Neural cell (in vitro differentiated cells): ENCODE data around the gene CDT1. TPM values are rescaled to one million over a fixed set of nuclear protein-coding genes. Genes with fewer than 3 reads are reported as not detected.

ENCODE experiments used
- H2AFZ ChIP-seq: fragments of 200-600, 300-800 bp; sonication (generic), shearing (Covaris generic); 2 replicates; pipeline ENCODE4 v1.6.0; 2014; ENCODE audit warnings: low read depth, mild to moderate bottlenecking, antibody characterized with exemption, low read length, moderate library complexity
- H3F3A ChIP-seq: fragments of 200-600 bp; shearing (Covaris generic); 2 replicates; pipeline ENCODE4 v1.6.1; 2016; ENCODE audit warnings: mild to moderate bottlenecking, moderate library complexity, mixed read lengths, antibody characterized with exemption, low read length; ENCODE audit not compliant: insufficient read depth, poor library complexity, severe bottlenecking
- H3K27ac ChIP-seq: fragments of 200-600, 300-800 bp; sonication (generic), shearing (Covaris generic); 2 replicates; pipeline ENCODE4 v1.5.1; 2014; ENCODE audit warnings: mild to moderate bottlenecking, low read length, moderate library complexity
- H3K27me3 ChIP-seq: fragments of 300-800, 200-600 bp; sonication (generic), shearing (Covaris generic); 2 replicates; pipeline ENCODE4 v1.6.0; 2014; ENCODE audit warnings: mild to moderate bottlenecking, low read depth, low read length, moderate library complexity; ENCODE audit not compliant: insufficient read depth
- H3K36me3 ChIP-seq: fragments of 300-800, 200-600 bp; sonication (generic), shearing (Covaris generic); 2 replicates; pipeline ENCODE4 v1.5.1; 2014; ENCODE audit warnings: mild to moderate bottlenecking, antibody characterized with exemption, low read length, moderate library complexity; ENCODE audit not compliant: insufficient read depth
- H3K4me2 ChIP-seq: fragments of 300-800, 200-600 bp; sonication (generic), shearing (Covaris generic); 2 replicates; pipeline ENCODE4 v1.6.0; 2014; ENCODE audit warnings: mild to moderate bottlenecking, low read length
- H3K4me3 ChIP-seq: fragments of 300-800, 200-600 bp; sonication (generic), shearing (Covaris generic); 2 replicates; pipeline ENCODE4 v1.5.1; 2014; ENCODE audit warnings: mild to moderate bottlenecking, low read length, moderate library complexity
- H3K79me2 ChIP-seq: fragments of 200-600 bp; shearing (Covaris generic); replicated peaks from 2 replicates; pipeline ENCODE4 v1.6.0; 2014; ENCODE audit warnings: mild to moderate bottlenecking, low read length, moderate library complexity; ENCODE audit not compliant: insufficient read depth
- H3K9ac ChIP-seq: fragments of 300-800, 200-600 bp; sonication (generic), shearing (Covaris generic); 2 replicates; pipeline ENCODE4 v1.6.1; 2016; ENCODE audit warnings: mild to moderate bottlenecking, low read length, mixed read lengths
- H3K9me2 ChIP-seq: fragments of 200-600 bp; shearing (Covaris generic); 2 replicates; pipeline ENCODE4 v1.6.1; 2016; ENCODE audit warnings: mild to moderate bottlenecking, low read length, mixed read lengths; ENCODE audit not compliant: insufficient read depth
- H3K9me3 ChIP-seq: fragments of 200-600, 300-800 bp; sonication (generic), shearing (Covaris generic); 2 replicates; pipeline ENCODE4 v1.6.1; 2016; ENCODE audit warnings: mild to moderate bottlenecking, mixed run types, low read length, moderate library complexity, mixed read lengths
- H4K20me1 ChIP-seq: fragments of 200-600 bp; shearing (Covaris generic); 2 replicates; pipeline ENCODE4 v1.6.1; 2016; ENCODE audit warnings: mild to moderate bottlenecking, mixed run types; ENCODE audit not compliant: insufficient read depth
- CTCF ChIP-seq: fragments of 450-650 bp; IDR thresholded peaks from 2 replicates; pipeline ENCODE4 v1.5.1; 2014; ENCODE audit warnings: antibody characterized with exemption, mild to moderate bottlenecking, moderate library complexity; ENCODE audit not compliant: poor library complexity, severe bottlenecking
- EP300 ChIP-seq: fragments of 450-650 bp; conservative IDR thresholded peaks from 2 replicates; pipeline ENCODE4 v1.6.1; 2014; ENCODE audit warnings: antibody characterized with exemption, mild to moderate bottlenecking, moderate library complexity; ENCODE audit not compliant: poor library complexity, severe bottlenecking
- EZH2 ChIP-seq: fragments of 200-600, 300-800 bp; shearing (Covaris generic), sonication (generic); IDR thresholded peaks from 2 replicates; pipeline ENCODE4 v1.6.1; 2014; ENCODE audit warnings: antibody characterized with exemption, low read length, borderline replicate concordance, mild to moderate bottlenecking; ENCODE audit not compliant: insufficient read depth, poor library complexity, severe bottlenecking
- MXI1 ChIP-seq: fragments of 450-650 bp; conservative IDR thresholded peaks from 2 replicates; pipeline ENCODE4 v1.6.1; 2014; ENCODE audit warnings: antibody characterized with exemption, mild to moderate bottlenecking; ENCODE audit not compliant: poor library complexity, severe bottlenecking
- POLR2AphosphoS5 ChIP-seq: IDR thresholded peaks from 2 replicates; pipeline ENCODE4 v1.6.1; 2012
- RAD21 ChIP-seq: fragments of 450-650 bp; conservative IDR thresholded peaks from 2 replicates; pipeline ENCODE4 v1.6.1; 2014; ENCODE audit warnings: antibody characterized with exemption, mild to moderate bottlenecking, moderate library complexity
- REST ChIP-seq: IDR thresholded peaks from 2 replicates; pipeline ENCODE4 v1.6.1; 2012; ENCODE audit warnings: borderline replicate concordance
- SMC3 ChIP-seq: fragments of 450-650 bp; conservative IDR thresholded peaks from 2 replicates; pipeline ENCODE4 v1.6.1; 2014; ENCODE audit warnings: antibody characterized with exemption, mild to moderate bottlenecking, moderate library complexity; ENCODE audit not compliant: poor library complexity
- TAF1 ChIP-seq: IDR thresholded peaks from 2 replicates; pipeline ENCODE4 v1.6.1; 2012; ENCODE audit warnings: low read depth
- polyA plus RNA-seq: library from polyadenylated mRNA; depleted of rRNA; stranded (reverse); fragments of >200 nt; gene quantifications from 2 replicates; pipeline ENCODE4 v1.2.3, GENCODE V29; 2014

CDT1 gene
- polyA plus RNA-seq, 1 donor from 2014 or later: 1.0 TPM

DNA sequence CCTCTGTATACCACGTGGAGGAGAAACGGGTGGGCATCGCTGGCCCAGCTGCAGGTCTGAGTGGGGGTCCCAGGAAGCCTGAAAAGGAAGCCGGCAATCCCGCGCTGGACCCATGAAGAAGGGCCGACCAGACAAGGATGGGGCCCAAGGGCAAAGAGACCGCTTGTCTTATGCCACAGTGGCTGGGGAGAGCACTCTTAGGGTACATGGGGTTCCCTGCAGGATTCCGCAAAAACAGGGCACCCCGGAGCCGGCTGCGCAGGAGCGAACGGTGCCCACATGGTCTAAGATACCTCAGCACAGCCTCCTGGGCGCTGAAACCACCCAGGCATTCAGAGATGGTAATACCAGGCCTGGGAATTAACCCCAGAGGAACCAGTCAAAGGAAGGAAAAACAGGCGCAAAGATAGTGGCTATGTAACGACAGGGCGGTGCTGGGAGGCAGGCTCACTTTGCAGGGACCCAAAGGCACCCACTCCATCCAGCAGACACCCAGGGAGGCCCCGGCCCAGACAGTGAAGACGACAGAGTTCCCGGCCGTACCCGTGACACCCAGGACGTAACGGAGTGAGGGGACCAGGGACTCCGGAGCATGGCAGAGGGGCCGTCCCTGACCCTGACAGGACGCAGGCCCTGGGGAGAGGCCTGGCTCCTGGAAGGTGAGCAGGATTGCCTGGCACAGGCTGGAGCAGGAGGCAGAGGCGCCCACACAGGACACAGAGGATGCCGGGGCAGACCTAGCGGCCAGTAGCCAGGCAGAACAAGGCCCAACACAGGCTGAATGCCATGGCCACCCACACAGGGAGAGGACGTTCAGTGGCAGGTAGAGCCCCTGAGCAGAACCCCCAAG lies 28.8 kb upstream of the CDT1 start:
- TF ChIP-seq RAD21 (no peak), REST (no peak), CTCF (no peak), EZH2 (no peak), EP300 (no peak), TAF1 (no peak), SMC3 (no peak), MXI1 (no peak), POLR2AphosphoS5 (no peak)
- H3K4me2 ChIP-seq: no peak overlapping the region
- no peaks in the 10 kb centered on the region for H4K20me1 ChIP-seq

DNA sequence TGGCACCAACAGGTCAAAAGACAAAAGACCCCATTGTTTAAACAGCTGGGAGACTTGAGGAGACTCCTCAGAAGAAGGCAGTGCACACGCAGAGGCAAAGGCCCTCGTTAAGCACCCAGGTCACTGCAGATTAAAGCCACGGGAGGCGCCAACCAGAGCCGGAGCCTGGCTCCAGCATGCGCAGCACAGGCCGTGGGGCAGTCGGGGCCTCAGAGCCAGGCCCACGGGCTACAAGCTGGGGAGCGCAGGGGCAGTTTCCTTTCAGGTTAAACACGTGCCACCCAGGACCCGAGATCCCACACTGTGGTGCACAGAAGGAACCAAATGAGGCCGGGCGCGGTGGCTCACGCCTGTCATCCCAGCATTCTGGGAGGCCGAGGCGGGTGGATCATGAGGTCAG lies 27.8 kb upstream of the CDT1 start:
- no peaks in the 10 kb centered on the region for H4K20me1 ChIP-seq
- H3K9ac ChIP-seq: no peak overlapping the region
- no peak overlapping the region for H3K4me2 ChIP-seq
- H3K27me3 ChIP-seq: no peaks in the 10 kb centered on the region
- no peaks in the 10 kb centered on the region for H3K79me2 ChIP-seq
- H2AFZ ChIP-seq: no peak overlapping the region
- no peak for TF ChIP-seq REST
- no peak for TF ChIP-seq CTCF
- TF ChIP-seq MXI1: no peak
- no peak for TF ChIP-seq TAF1
- TF ChIP-seq SMC3: no peak
- TF ChIP-seq EP300: no peak
- no peak for TF ChIP-seq POLR2AphosphoS5
- no peaks in the 10 kb centered on the region for H3K9me3 ChIP-seq
- H3F3A ChIP-seq: no peaks in the 10 kb centered on the region
- no peaks in the 10 kb centered on the region for H3K36me3 ChIP-seq
- H3K4me3 ChIP-seq: no peak overlapping the region
- H3K9me2 ChIP-seq: no peaks in the 10 kb centered on the region
- H3K27ac ChIP-seq: no peak overlapping the region

More for the DNA sequence above, 28.8 kb upstream of the CDT1 start:
- H2AFZ ChIP-seq: no peak overlapping the region
- H3F3A ChIP-seq: no peaks in the 10 kb centered on the region
- no peaks in the 10 kb centered on the region for H3K9me2 ChIP-seq
- H3K4me3 ChIP-seq: no peak overlapping the region
- no peak overlapping the region for H3K9ac ChIP-seq
- no peak overlapping the region for H3K27ac ChIP-seq
- H3K36me3 ChIP-seq: no peaks in the 10 kb centered on the region
- H3K27me3 ChIP-seq: no peaks in the 10 kb centered on the region
- H3K9me3 ChIP-seq: no peaks in the 10 kb centered on the region
- no peaks in the 10 kb centered on the region for H3K79me2 ChIP-seq
